NOMO-1 (cell line): Measurements from ENCODE around the gene GATA2.

Source experiments
- DNase-seq, 2 experiments: peaks; one replicate each; lab custom pipeline; 2025; ENCODE audit not compliant: unreplicated experiment in 2 of 2; lab: John Stamatoyannopoulos, UW

Gene GATA2

GRCh38 chr3:128488991-128489673 lies 3.9 kb downstream of the GATA2 start:
- DNase-seq: peak; percentile 73 to 91

GRCh38 chr3:128488636-128488990 lies 4.4 kb downstream of the GATA2 start:
- DNase-seq: peak; percentile 55 to 56

GRCh38 chr3:128487813-128488635 lies 5.0 kb downstream of the GATA2 start:
- peak; percentile 80 to 82 for DNase-seq

- DNase-seq: peak in 1 of 2 experiments; percentile 46
Measured at GRCh38 chr3:128487538-128487812, 5.5 kb downstream of the GATA2 start.

- DNase-seq: no peak
Measured at GRCh38 chr3:128486681-128487537, 6.1 kb downstream of the GATA2 start.

GRCh38 chr3:128486205-128486628 lies 6.8 kb downstream of the GATA2 start:
- DNase-seq: no peak

- DNase-seq: no peak
Measured at GRCh38 chr3:128485282-128486204, 7.5 kb downstream of the GATA2 start.

- DNase-seq: no peak
Measured at GRCh38 chr3:128484404-128485281, 8.4 kb downstream of the GATA2 start.

- DNase-seq: no peak
Measured at GRCh38 chr3:128483657-128484403, 9.2 kb downstream of the GATA2 start.

- no peak for DNase-seq
Measured at GRCh38 chr3:128482666-128483656, 10.0 kb downstream of the GATA2 start.

GRCh38 chr3:128482175-128482574 lies 10.8 kb downstream of the GATA2 start:
- DNase-seq: no peak

GRCh38 chr3:128481438-128481942 lies 11.5 kb downstream of the GATA2 start:
- DNase-seq: no peak

GRCh38 chr3:128480717-128481437 lies 12.1 kb downstream of the GATA2 start:
- no peak for DNase-seq

GRCh38 chr3:128480278-128480677 lies 12.7 kb downstream of the GATA2 start:
- DNase-seq: no peak

- no peak for DNase-seq
Measured at GRCh38 chr3:128479558-128480086, 13.4 kb downstream of the GATA2 start.
